DMS153 treated with DMSO at 0.1 percent for 48 hours (cell line): ENCODE measurements around the gene ZFP14.
"Not testable (repeated sequence)": the region's sequence is repeated elsewhere in the genome, so short reads cannot be mapped to it uniquely, and the experiment has no call there.

Source experiments
- DNase-seq: peaks from one replicate; lab custom pipeline; 2025; ENCODE audit not compliant: unreplicated experiment; lab: John Stamatoyannopoulos, UW

Gene ZFP14

GRCh38 chr19:36331353-36332228, 47.4 kb downstream of the ZFP14 start:
- peak; percentile 12 for DNase-seq

- no peak for DNase-seq
These were observed 48.8 kb downstream of the ZFP14 start for GRCh38 chr19:36330216-36330615.

GRCh38 chr19:36329534-36329933, 49.5 kb downstream of the ZFP14 start:
- DNase-seq = not testable (repeated sequence)

DNA sequence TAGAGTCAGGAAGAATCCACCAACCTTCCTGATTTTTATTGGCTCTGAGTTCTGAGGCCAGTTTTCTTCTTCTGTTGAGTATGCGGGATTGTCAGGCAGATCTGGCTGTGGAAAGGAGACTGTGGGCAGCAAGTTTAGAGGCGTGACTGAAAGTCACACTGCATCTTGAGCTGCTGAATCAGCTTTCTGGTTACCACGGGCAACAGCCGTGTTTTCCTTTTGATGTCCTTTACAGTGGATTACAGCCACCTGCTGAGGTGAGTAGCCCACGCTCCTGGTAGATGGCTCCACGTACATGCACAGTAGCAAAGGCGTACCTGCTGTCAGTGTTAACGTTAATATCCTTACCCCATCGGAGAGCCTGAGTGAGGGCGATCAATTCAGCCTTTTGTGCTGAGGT, 52.4 kb downstream of the ZFP14 start:
- DNase-seq = not testable (repeated sequence)

DNA sequence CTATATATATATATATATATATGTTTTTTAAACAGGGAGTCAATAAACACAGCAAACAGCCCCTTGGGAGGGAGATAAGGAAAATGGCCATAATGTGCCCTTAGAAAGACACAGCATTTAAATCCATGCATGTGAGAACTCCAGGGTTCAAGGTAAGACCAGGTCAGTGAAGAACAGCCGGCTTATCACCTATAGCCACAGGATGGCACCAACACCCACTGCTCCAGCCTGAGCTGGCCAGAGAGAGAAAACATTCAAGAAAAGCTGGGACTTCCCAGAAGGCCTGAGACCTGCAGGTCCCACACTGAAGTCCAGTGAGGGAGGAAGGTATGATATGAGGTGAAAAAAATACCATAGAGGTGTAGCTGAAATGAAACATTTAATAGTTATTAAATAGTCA, 63.8 kb downstream of the ZFP14 start:
- DNase-seq = not testable (repeated sequence)

DNA sequence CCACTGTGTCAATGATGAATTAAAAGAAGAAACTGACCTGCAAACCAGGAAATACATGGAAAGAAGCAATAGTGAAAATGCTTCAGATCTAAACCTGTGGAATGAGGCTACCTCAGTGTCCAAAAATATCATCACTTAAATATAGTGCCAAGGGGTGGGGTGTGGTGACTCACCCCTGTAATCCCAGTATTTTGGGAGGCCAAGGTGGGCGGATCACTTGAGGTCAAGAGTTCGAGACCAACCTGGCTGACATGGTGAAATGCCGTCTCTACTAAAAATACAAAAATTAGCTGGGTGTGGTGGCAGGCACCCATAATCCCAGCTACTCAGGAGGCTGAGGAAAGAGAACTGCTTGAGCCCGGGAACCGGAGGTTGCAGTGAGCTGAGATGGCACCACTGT, 64.9 kb downstream of the ZFP14 start:
- not testable (repeated sequence) for DNase-seq

DNA sequence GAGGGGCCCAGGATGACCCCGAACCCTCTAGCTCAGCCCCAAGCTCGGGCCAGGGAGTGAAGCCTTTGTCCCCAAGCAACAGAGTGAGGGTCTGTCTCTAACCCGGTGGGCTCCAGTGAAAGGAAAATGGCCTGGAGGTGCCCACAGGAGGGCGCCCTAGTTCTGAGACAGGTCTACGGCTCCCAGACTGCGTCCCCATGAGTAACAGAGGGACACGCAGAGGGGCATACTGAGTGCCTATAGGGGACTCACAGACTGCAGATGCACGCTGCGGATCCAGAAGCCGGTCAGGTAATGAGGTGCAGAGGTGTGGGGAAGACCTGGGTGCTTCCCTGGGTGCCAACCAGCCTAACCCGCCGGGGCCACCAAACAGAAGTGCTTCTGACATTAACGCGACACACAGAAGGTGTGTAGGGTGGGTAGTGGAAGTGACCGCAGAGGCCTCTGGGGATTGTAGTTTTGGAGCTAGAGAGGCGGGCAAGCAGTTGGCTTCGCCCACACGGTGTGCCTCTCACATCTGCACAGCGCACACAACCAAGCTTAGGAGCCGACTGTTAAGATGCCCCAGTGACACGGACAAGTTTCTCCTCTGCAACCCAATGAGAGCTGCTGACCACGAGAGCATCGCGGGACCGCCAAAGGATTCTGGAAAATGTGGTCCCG, 67.8 kb downstream of the ZFP14 start:
- not testable (repeated sequence) for DNase-seq

- DNase-seq = not testable (repeated sequence)
These were observed 68.5 kb downstream of the ZFP14 start for GRCh38 chr19:36310416-36310990.

GRCh38 chr19:36309759-36310158, 69.2 kb downstream of the ZFP14 start:
- DNase-seq = not testable (repeated sequence)

GRCh38 chr19:36309309-36309708, 69.7 kb downstream of the ZFP14 start:
- DNase-seq = not testable (repeated sequence)

GRCh38 chr19:36292317-36292716, 86.7 kb downstream of the ZFP14 start:
- DNase-seq = not testable (repeated sequence)
